IPS-NIHi7 (cell line): ENCODE results near the gene FNDC7.
"Not testable (repeated sequence)": the region's sequence is repeated elsewhere in the genome, so short reads cannot be mapped to it uniquely, and the experiment has no call there.

Source experiments
- DNase-seq: peaks from one replicate; pipeline ENCODE4 v3.0.0; 2012; ENCODE audit warnings: mixed read lengths; ENCODE audit errors: extremely low spot score

Gene FNDC7

GRCh38 chr1:108712606-108713150 is at the start of gene FNDC7:
Gene FNDC7 (plus strand): TSS chr1:108712908. CDS start chr1:108712934, 26 bp downstream.
- peak; percentile 77 for DNase-seq

GRCh38 chr1:108663074-108663473 is 49.6 kb upstream of the FNDC7 start:
- DNase-seq = no peak

- DNase-seq = no peak
Measured at GRCh38 chr1:108664481-108664880, 48.2 kb upstream of the FNDC7 start.

- no peak for DNase-seq
Measured at GRCh38 chr1:108665067-108665466, 47.6 kb upstream of the FNDC7 start.

GRCh38 chr1:108665771-108666170 is 46.9 kb upstream of the FNDC7 start:
- DNase-seq = no peak

GRCh38 chr1:108667422-108667821 is 45.3 kb upstream of the FNDC7 start:
- DNase-seq = not testable (repeated sequence)

- no peak for DNase-seq
Measured at GRCh38 chr1:108668777-108669176, 43.9 kb upstream of the FNDC7 start.

- no peak for DNase-seq
Measured at GRCh38 chr1:108669679-108670078, 43.0 kb upstream of the FNDC7 start.

- DNase-seq = no peak
Measured at GRCh38 chr1:108670131-108670773, 42.5 kb upstream of the FNDC7 start.

- no peak for DNase-seq
Measured at GRCh38 chr1:108671143-108671542, 41.6 kb upstream of the FNDC7 start.

- DNase-seq = no peak
Measured at GRCh38 chr1:108678706-108679105, 34.0 kb upstream of the FNDC7 start.

GRCh38 chr1:108679586-108680213 is 33.0 kb upstream of the FNDC7 start:
- no peak for DNase-seq

GRCh38 chr1:108681701-108682100 is 31.0 kb upstream of the FNDC7 start:
- DNase-seq = not testable (repeated sequence)

GRCh38 chr1:108685529-108685928 is 27.2 kb upstream of the FNDC7 start:
- peak; percentile 12 for DNase-seq

GRCh38 chr1:108686614-108687313 is 25.9 kb upstream of the FNDC7 start:
- DNase-seq = no peak

GRCh38 chr1:108691128-108691941 is 21.4 kb upstream of the FNDC7 start:
- DNase-seq = no peak

GRCh38 chr1:108691942-108692723 is 20.6 kb upstream of the FNDC7 start, which contains the start of gene PRPF38B:
Gene PRPF38B (plus strand): TSS chr1:108692310. CDS start chr1:108692592, 282 bp downstream.
- peak; percentile 97 for DNase-seq

GRCh38 chr1:108692724-108693655 is 19.7 kb upstream of the FNDC7 start:
- DNase-seq = peak; percentile 53

- DNase-seq = no peak
Measured at GRCh38 chr1:108695535-108695934, 17.2 kb upstream of the FNDC7 start.
